Activated naive CD4-positive, alpha-beta T cell treated with anti-CD3 and anti-CD28 coated beads, Interleukin-2, amount 10 ng/mL, durations not matched to agents 7 days and 5 days (primary cell): ENCODE measurements around the gene GPC6.
"Not testable (repeated sequence)": the region's sequence is repeated elsewhere in the genome, so short reads cannot be mapped to it uniquely, and the experiment has no call there.

Experiments used
- CTCF ChIA-PET: fragments of 350-600 bp; sonication (Branson Sonifier 250); formaldehyde crosslinking; loops from one replicate; lab custom pipeline; 2021; ENCODE audit warnings: antibody characterized with exemption; lab: Charles Lee
- DNase-seq: peaks from one replicate; pipeline ENCODE4 v3.0.0-alpha.2; 2020
- H3K27ac Mint-ChIP-seq: one replicate; pipeline ENCODE4 v1.8.0; 2021; ENCODE audit warnings: mild to moderate bottlenecking, moderate library complexity, mixed read lengths
- H3K27me3 Mint-ChIP-seq: one replicate; pipeline ENCODE4 v1.8.0; 2021; ENCODE audit warnings: mild to moderate bottlenecking, mixed read lengths
- H3K36me3 Mint-ChIP-seq: one replicate; pipeline ENCODE4 v1.8.0; 2021; ENCODE audit warnings: mixed read lengths
- H3K4me1 Mint-ChIP-seq: one replicate; pipeline ENCODE4 v1.8.0; 2021; ENCODE audit warnings: mixed read lengths
- H3K4me3 Mint-ChIP-seq: one replicate; pipeline ENCODE4 v1.8.0; 2021; ENCODE audit warnings: mild to moderate bottlenecking, moderate library complexity, mixed read lengths
- H3K9me3 Mint-ChIP-seq: one replicate; pipeline ENCODE4 v1.8.0; 2021; ENCODE audit warnings: mixed read lengths

Gene GPC6

DNA sequence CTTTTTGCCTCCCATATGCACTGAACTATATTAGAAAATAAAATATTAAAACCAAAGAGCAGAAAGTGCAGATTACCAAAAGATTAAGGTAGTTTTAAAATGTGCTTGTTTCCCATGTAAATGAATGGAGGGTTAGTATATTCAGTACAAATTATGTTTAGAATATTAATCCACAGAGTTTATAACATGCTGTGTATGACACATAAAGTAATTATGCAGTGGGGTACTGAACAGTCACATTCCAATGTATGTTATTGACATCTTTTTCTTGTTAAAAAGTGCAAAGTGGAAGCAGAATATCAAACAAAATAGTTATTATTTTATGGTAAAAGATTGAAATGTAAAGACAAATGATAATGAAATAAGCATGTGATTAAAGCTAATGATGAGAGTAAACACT, 79.3 kb downstream of the GPC6 start:
- no peak overlapping the region for H3K27ac Mint-ChIP-seq
- no peaks in the 10 kb centered on the region for H3K27me3 Mint-ChIP-seq
- H3K9me3 Mint-ChIP-seq = no peaks in the 10 kb centered on the region
- no peak for DNase-seq
- H3K4me1 Mint-ChIP-seq = no peaks in the 10 kb centered on the region
- H3K36me3 Mint-ChIP-seq = no peaks in the 10 kb centered on the region
- H3K4me3 Mint-ChIP-seq = no peak overlapping the region
- CTCF ChIA-PET = no interaction called here

DNA sequence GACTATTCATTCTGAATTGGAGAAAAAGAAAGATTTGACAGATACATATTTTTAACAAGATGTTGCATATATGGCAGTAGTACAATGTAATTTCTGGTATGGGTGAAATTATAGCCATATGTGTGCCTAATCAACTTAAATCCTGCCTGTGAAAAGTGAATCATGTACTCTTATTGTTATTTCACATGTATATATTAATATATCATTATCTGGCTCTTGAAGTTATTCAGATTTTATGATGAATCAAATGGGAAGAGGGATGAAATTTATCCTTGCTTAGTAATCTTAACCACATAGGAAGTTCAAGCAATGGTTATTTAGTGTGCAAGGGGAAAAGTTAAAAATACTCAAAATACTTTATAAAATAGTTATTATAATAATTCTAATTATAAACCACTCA, 80.5 kb downstream of the GPC6 start:
- no peak overlapping the region for H3K27ac Mint-ChIP-seq
- no peaks in the 10 kb centered on the region for H3K4me1 Mint-ChIP-seq
- H3K4me3 Mint-ChIP-seq = no peak overlapping the region
- H3K27me3 Mint-ChIP-seq = no peaks in the 10 kb centered on the region
- no peaks in the 10 kb centered on the region for H3K9me3 Mint-ChIP-seq
- CTCF ChIA-PET = no interaction called here
- no peak for DNase-seq
- H3K36me3 Mint-ChIP-seq = no peaks in the 10 kb centered on the region

DNA sequence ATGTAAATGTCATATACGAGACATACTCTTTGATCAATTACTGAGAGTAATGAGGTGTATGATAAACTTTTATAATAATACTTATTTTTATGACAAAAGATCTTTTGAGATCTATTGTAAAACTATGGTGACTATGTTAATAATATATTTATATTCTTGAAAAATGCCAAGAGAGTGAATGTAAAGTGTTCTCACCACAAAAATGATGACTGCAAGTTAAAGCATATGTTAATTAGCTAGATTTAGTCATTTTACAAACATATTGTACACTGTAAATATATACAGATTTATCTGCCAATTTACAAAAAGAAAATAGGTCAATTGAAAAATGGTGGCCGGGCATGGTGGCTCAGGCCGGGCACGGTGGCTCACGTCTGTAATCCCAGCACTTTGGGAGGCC, 81.0 kb downstream of the GPC6 start:
- Mint-ChIP-seq H3K36me3 (no peaks in the 10 kb centered on the region), H3K4me3 (no peak overlapping the region), H3K4me1 (no peaks in the 10 kb centered on the region), H3K27me3 (no peaks in the 10 kb centered on the region), H3K27ac (no peak overlapping the region), H3K9me3 (no peaks in the 10 kb centered on the region)
- DNase-seq = no peak
- CTCF ChIA-PET = no interaction called here

DNA sequence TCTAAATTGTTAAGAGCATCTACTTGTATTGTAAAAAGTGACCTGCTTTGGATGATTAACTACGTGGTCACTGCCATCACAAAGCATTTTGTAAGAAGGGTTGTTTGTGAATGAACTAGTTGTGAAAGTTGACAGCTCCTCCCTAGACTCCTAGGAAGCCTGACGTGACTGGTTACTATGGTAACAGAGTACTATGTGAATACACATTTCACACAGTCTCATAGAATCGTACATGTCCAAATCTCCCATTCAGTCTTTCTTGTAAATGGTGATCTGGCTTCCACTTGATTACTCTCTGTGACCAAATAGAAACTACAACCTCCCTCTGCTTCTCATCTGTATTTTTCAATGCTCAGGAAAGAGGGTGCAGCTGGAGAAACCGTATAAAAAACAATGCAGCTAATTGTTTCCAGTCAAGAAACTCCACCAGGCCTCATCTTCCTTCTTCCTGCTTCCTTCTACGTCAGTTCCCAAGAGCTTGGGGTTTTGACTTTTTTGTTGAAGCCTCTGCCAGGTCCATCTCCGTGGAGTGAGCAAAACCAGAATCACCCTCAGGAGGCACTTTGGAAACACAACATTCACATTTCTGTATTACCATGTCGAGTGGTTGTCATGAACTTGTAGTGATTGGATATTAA, 83.4 kb downstream of the GPC6 start:
- no peaks in the 10 kb centered on the region for H3K4me1 Mint-ChIP-seq
- no peak for DNase-seq
- no peaks in the 10 kb centered on the region for H3K9me3 Mint-ChIP-seq
- no peak overlapping the region for H3K27ac Mint-ChIP-seq
- H3K36me3 Mint-ChIP-seq = no peaks in the 10 kb centered on the region
- H3K4me3 Mint-ChIP-seq = no peak overlapping the region
- no peaks in the 10 kb centered on the region for H3K27me3 Mint-ChIP-seq
- CTCF ChIA-PET = no interaction called here

DNA sequence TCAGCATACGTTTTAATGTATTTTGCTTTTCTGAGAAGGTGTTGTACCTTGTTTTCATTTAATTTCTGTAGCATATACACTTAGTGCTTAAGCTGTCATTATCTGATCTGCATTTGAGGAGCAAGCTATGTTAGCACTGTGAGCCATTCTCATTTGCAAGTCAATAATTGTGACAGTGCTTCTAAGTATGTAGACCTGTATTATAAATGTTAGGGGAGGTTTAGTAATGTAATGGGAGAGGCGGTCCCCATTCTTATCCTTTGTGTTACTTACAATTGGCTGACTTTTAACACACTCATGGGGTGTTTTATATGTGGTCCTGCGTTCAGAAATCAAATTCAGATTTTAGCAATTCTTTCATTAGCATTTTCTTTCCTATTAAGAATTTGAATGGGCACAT, 90.2 kb downstream of the GPC6 start:
- H3K36me3 Mint-ChIP-seq = no peaks in the 10 kb centered on the region
- DNase-seq = no peak
- H3K27ac Mint-ChIP-seq = no peak overlapping the region
- H3K4me3 Mint-ChIP-seq = no peak overlapping the region
- H3K27me3 Mint-ChIP-seq = no peaks in the 10 kb centered on the region
- CTCF ChIA-PET = no interaction called here
- no peaks in the 10 kb centered on the region for H3K9me3 Mint-ChIP-seq
- H3K4me1 Mint-ChIP-seq = no peaks in the 10 kb centered on the region

DNA sequence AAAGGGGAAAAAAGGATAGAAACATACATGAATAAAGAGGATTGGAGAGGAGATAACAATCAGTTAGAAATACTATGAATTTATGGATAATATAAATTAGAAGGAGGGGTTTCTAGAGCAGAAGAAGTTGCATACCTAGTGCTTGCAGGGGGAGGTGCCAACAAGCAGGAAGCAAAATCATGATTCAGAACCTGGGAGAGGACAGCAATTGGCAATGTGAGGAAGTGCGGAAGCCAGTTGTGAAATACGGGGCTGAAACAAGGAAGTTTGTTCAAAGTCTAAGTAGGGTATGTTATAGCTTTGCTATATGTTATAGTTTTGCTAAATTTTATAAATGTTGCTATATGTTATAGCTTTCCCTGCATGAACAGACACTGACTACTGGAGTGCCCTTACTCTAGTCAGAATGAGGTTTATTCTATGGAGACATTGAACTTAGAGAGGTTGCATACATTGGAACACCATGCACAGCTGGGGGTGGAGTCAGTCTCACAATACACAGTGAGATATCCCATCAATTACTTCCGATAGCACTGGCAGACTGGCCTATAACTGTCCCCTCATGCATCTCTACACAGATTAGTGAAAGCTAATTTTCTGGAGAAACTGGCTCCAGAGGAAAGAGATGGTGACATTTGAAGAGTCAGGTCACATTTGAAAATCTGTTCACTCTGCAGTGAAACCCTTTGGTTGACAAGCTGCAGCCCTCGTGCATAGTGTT, 92.1 kb downstream of the GPC6 start:
- no peaks in the 10 kb centered on the region for H3K4me1 Mint-ChIP-seq

DNA sequence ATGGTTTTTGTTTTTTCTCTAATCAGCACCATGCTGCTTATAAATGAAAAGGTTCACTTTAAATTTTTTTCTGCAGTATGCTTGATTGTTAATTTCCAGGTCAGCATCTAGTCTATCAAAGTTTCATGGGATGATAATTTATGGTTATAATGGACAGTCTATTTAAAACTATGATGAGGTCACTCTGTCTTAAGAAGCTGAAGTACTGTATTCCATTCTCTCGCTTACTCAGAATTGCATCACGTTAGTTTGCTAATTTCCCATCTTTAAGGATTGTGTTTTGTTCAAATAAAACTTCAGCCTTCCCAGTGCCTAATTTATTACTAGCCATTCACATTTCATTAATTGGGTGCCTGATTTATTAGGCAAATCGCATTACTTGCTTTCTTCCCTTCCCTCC, 94.3 kb downstream of the GPC6 start:
- H3K9me3 Mint-ChIP-seq = no peaks in the 10 kb centered on the region
- no peak overlapping the region for H3K4me3 Mint-ChIP-seq
- H3K4me1 Mint-ChIP-seq = no peaks in the 10 kb centered on the region
- no peaks in the 10 kb centered on the region for H3K36me3 Mint-ChIP-seq
- CTCF ChIA-PET = no interaction called here
- no peak for DNase-seq
- no peak overlapping the region for H3K27ac Mint-ChIP-seq
- no peaks in the 10 kb centered on the region for H3K27me3 Mint-ChIP-seq

More for the DNA sequence above, 92.1 kb downstream of the GPC6 start:
- Mint-ChIP-seq H3K9me3 (no peaks in the 10 kb centered on the region), H3K36me3 (no peaks in the 10 kb centered on the region), H3K4me3 (no peak overlapping the region), H3K27ac (no peak overlapping the region), H3K27me3 (no peaks in the 10 kb centered on the region)
- CTCF ChIA-PET = no interaction called here
- DNase-seq = no peak

DNA sequence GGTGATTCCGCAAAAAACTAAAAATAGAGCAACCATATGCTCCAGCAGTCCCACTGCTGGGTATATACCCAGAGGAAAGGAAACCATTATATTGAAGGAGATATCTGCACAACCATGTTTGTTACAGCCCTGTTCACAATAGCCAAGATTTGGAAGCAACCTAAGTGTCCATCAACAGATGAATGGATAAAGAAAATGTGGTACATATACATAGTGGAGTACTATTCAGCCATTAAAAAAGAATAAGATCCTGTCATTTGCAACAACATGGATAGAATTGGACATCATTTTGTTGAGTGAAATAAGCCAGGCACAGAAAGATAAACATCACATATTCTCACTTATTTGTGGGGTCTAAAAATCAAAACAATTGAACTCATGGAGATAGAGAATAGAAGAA, 97.3 kb downstream of the GPC6 start:
- H3K27me3 Mint-ChIP-seq, H3K4me1 Mint-ChIP-seq, H3K9me3 Mint-ChIP-seq, H3K27ac Mint-ChIP-seq, H3K36me3 Mint-ChIP-seq, DNase-seq, CTCF ChIA-PET, H3K4me3 Mint-ChIP-seq: not testable (repeated sequence)

DNA sequence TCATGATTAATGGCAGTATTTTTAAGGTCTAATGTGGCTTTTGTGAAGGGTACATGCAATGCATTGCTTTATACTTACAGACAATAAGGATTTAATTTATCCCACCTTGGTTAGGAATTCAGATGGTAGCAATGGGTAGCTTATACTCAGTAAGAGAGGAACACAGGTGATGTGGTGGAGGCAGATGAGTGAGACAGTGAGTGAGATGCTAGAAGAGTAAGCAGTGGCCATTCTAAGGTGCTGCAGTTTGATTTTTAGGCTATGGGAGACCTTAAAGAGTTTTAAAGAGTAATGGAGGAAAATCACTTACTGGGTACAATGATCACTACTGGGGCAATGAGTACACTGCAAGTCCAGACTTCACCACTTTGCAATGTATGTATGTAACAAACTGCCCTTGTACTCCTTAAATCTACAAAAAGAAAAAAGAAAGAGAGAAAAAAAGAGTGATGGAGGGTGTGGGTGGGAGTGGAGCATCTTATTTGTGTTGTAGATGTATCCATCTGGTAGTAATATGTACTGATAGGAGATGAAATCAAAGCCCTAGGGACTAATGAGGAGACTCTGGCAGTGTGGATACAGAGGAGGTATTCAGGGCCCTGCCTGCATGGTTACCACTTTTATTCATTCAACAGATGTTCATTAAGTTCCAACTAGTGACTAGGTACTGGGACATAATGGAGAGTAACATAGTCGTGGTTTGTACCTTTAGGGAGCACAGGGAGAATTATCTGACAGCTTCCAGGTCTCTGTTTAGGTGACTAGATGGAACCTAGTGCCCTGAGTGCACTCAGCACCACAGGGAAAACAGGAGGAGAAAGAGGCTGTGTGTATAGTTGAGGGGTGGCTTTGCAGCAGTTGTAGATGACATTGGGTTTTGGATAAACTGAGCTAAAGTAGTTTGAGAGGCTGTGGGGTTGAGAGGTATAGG, 99.0 kb downstream of the GPC6 start:
- Mint-ChIP-seq H3K4me1 (no peaks in the 10 kb centered on the region), H3K4me3 (no peak overlapping the region), H3K9me3 (no peaks in the 10 kb centered on the region), H3K36me3 (no peaks in the 10 kb centered on the region), H3K27me3 (no peaks in the 10 kb centered on the region), H3K27ac (no peak overlapping the region)
- DNase-seq = no peak
- CTCF ChIA-PET = no interaction called here

DNA sequence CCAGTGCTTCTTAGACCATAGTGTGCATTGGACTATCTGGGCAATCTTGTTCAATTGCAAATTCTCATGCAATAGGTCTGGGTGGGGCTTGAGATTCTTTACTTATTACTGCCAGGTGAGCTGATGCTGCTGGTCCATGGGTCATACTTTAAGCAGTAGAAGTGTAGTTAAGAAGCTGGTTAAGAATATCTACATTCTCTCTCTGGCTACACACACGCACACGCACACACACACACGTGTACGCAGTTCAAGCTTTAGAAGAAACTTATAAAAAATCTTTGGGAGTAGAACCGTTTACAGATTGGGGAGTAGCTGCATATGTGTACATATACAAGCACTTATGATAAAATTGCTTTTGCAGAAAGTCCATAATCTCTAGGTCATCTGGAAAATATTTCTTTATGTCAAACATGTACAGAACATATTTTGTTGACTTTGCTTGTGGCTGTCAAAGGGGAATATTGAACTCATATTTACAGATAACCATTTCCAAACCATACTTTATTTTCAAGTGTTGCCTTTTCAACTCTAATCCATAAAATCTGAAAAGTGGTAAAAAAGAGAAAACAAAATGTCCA, 99.7 kb downstream of the GPC6 start:
- no peak for DNase-seq
- Mint-ChIP-seq H3K27ac (no peak overlapping the region), H3K36me3 (no peaks in the 10 kb centered on the region), H3K4me1 (no peaks in the 10 kb centered on the region), H3K9me3 (no peaks in the 10 kb centered on the region), H3K27me3 (no peaks in the 10 kb centered on the region), H3K4me3 (no peak overlapping the region)
- CTCF ChIA-PET = no interaction called here

DNA sequence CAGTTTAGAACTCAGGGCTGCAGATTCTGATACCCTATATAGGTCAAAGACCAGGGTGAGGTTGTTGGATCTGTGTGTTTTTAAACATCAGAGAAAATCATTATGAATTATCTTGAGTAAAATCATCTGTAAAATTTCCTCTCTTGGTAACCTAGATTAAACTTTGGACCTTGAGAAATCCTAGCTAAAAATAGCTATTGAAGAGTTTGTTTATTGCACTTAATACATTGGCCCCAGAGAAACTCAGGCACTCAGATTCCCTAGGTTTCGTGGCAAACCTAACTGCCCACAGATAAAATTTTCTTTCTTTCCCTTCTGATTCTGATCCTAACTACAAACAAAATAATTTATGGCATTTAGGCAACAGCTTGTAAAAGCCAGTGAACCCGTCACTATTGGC, 102.3 kb downstream of the GPC6 start:
- Mint-ChIP-seq H3K9me3 (no peaks in the 10 kb centered on the region), H3K36me3 (no peaks in the 10 kb centered on the region), H3K4me1 (no peaks in the 10 kb centered on the region), H3K4me3 (no peak overlapping the region), H3K27me3 (no peaks in the 10 kb centered on the region), H3K27ac (no peak overlapping the region)
- CTCF ChIA-PET = no interaction called here
- no peak for DNase-seq

DNA sequence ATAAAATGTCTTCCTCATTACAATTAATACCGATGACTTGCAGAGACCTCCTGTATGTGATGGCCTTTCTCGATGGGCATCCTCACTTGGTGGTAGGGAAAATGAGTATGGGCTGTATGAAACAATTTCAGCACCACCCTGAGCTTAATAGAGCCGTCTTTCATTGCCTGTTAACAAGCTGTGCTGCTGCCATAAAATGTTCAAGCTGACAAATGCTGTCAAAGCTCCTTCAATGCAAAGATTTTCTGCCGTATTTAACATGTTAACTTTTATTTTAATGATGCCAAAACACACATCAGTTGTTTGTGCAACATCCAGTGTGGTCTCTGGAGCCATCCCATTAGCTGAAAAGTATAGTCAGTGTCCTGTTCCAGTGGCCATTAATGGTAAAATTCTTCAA, 110.1 kb downstream of the GPC6 start:
- Mint-ChIP-seq H3K4me1 (no peaks in the 10 kb centered on the region), H3K27ac (no peak overlapping the region), H3K4me3 (no peak overlapping the region), H3K36me3 (no peaks in the 10 kb centered on the region), H3K27me3 (no peaks in the 10 kb centered on the region), H3K9me3 (peaks cover 3% of the 10 kb centered on the region)
- CTCF ChIA-PET = no interaction called here
- DNase-seq = no peak

DNA sequence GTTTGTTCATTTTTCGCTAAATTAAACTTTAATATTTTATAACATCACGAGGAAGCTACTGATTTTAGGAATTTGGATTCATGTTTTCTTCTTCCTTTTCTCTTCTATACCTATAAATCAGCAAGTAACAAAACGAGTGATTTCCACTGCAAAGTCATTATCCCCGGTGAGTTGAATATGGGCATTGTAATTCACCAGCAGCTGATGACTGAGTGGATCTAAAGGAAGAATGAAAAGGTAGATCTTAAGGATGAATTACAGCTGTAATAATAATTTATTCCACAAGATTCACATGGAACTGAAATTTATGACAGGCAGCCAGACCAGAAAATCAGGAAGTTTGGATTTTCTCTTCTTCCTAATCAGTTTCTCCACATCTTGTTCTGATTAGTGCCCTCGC, 111.4 kb downstream of the GPC6 start:
- CTCF ChIA-PET = no interaction called here
- H3K4me3 Mint-ChIP-seq = no peak overlapping the region
- H3K4me1 Mint-ChIP-seq = no peaks in the 10 kb centered on the region
- no peak for DNase-seq
- H3K36me3 Mint-ChIP-seq = no peaks in the 10 kb centered on the region
- H3K27me3 Mint-ChIP-seq = no peaks in the 10 kb centered on the region
- H3K27ac Mint-ChIP-seq = no peak overlapping the region
- H3K9me3 Mint-ChIP-seq = peaks cover 3% of the 10 kb centered on the region

DNA sequence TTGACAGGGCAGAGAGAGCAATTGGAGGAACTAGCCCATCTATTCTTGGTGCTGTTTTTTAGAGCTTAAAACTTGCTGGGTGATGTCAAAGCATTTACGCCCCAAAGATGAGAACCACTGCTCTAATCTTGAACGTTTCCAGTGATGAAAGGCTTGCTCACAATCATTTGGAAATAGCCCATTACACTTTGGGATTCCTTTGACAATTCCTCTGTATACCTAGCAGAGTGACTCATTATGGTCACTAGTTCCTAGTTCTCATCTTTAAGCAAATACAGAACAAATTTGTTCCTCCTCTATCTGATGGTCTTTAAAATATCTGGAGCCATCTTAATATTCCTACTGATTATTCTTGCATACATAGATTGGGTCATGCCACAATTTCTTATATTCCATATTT, 112.3 kb downstream of the GPC6 start:
- Mint-ChIP-seq H3K9me3 (peaks cover 3% of the 10 kb centered on the region), H3K27me3 (no peaks in the 10 kb centered on the region), H3K4me3 (no peak overlapping the region), H3K4me1 (no peaks in the 10 kb centered on the region), H3K27ac (no peak overlapping the region), H3K36me3 (no peaks in the 10 kb centered on the region)
- CTCF ChIA-PET = no interaction called here
- DNase-seq = no peak
